SU-DHL-6 (cell line): ENCODE results near the gene AGBL5.

ENCODE experiments used
- EZH2phosphoT487 ChIP-seq: fragments of 200-600 bp; sonication (generic), shearing (Covaris generic); conservative IDR thresholded peaks from 2 replicates; pipeline ENCODE4 v1.6.1; 2018; ENCODE audit warnings: mild to moderate bottlenecking, antibody characterized with exemption, low read length, moderate library complexity, mixed read lengths
- TF ChIP-seq, protein P1 (sequence below): fragments of 200-600 bp; sonication (generic); IDR thresholded peaks from one replicate; pipeline ENCODE4 v1.5.1; 2017; ENCODE audit warnings: antibody characterized with exemption, mild to moderate bottlenecking, low read length, moderate library complexity; ENCODE audit not compliant: insufficient read depth, poor library complexity, severe bottlenecking

DNA sequence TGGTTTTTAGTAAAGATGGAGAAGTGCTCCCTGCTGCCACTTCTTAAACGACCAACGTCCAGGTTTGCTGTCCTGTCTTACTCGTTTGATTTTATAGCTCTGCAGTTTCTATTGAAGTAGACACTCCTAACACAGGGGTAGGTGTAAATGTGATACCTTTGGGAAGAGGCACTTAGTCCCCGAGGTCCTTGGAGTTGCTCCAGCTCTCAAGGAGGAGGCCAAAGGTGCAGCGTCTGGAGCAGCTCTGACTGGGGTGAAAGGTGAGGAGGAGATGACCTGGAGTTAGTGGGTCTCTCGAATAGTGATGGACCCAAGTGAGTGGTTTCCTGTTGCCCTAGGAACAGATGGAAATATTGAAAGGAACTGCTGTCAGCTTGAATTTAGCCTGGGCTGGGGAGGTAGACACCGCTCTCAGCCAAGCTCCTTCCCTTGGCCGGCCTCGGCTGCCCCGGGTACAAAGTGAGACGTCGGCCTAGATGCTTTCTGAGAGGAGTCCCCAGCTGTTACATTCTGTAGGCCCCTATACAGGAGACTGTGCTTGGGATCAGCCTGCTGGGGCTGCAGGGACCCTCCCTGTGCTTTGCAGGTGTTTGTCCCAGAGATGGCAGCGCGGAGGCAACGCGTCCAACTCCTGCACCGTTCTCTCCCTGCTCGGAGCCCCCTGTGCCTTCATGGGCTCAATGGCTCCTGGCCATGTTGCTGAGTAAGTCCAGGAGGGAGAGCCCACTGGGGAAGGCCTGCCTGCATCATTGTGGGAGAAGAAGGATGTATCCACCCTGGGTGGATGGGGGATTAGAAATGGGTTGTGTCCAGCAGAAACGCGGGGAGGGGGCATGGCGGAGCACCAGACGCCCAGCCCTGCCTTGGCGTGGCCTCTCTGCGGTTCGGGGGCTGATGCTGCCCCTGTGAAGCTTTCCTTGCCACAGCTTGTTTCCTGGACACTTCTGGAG, 40.6 kb downstream of the AGBL5 start:
- TF ChIP-seq, protein P1, sequence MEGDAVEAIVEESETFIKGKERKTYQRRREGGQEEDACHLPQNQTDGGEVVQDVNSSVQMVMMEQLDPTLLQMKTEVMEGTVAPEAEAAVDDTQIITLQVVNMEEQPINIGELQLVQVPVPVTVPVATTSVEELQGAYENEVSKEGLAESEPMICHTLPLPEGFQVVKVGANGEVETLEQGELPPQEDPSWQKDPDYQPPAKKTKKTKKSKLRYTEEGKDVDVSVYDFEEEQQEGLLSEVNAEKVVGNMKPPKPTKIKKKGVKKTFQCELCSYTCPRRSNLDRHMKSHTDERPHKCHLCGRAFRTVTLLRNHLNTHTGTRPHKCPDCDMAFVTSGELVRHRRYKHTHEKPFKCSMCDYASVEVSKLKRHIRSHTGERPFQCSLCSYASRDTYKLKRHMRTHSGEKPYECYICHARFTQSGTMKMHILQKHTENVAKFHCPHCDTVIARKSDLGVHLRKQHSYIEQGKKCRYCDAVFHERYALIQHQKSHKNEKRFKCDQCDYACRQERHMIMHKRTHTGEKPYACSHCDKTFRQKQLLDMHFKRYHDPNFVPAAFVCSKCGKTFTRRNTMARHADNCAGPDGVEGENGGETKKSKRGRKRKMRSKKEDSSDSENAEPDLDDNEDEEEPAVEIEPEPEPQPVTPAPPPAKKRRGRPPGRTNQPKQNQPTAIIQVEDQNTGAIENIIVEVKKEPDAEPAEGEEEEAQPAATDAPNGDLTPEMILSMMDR: no peak
- no peak for TF ChIP-seq EZH2phosphoT487
